T-cell (primary cell): Measurements from ENCODE around the gene TIMM8B. TPM values are rescaled to one million over a fixed set of nuclear protein-coding genes. Genes with fewer than 3 reads are reported as not detected.

Experiments
- ATAC-seq, 4 experiments: fragments of 200-7000 bp in 3 of 4; fragments of 150-1000 bp in 1 of 4; cut with Tn5 transposase; replicated peaks in 1 of 4; 1 replicate in 3 of 4; 2 replicates in 1 of 4; pipeline ENCODE4 v1.10.0; 2021; ENCODE audit warnings: moderate library complexity in 3 of 4, mild to moderate bottlenecking in 2 of 4, moderate number of reproducible peaks in 1 of 4
- CTCF ChIA-PET, 2 donors: fragments of 300-600 bp; sonication (Branson Sonifier 250); formaldehyde crosslinking; loops; one replicate each; lab custom pipeline; 2022; ENCODE audit warnings: antibody characterized with exemption in 2 of 2; lab: Charles Lee
- POLR2A ChIA-PET, 2 donors: fragments of 300-600 bp; sonication (Branson Sonifier 250); formaldehyde crosslinking; loops; one replicate each; lab custom pipeline; 2022; ENCODE audit warnings: antibody characterized with exemption in 2 of 2; lab: Charles Lee
- DNase-seq, 35 experiments: peaks; one replicate each; pipeline versions ENCODE4 v3.0.0 to v3.0.0-alpha.2; 2013 to 2023
- H3K27ac ChIP-seq: one replicate; pipeline ENCODE4 v1.5.1; 2013; ENCODE audit warnings: low read length
- H3K27me3 ChIP-seq, 2 experiments: replicated peaks in 1 of 2; 1 replicate in 1 of 2; 2 replicates in 1 of 2; pipeline versions ENCODE4 v1.6.1 to v1.7.0; 2013; ENCODE audit warnings: low read length in 1 of 2, mixed read lengths in 1 of 2; ENCODE audit not compliant: control insufficient read depth in 2 of 2, insufficient read depth in 2 of 2; ENCODE audit errors: extremely low read depth in 1 of 2
- H3K36me3 ChIP-seq, 2 donors: 1 replicate in 1 of 2; 2 replicates in 1 of 2; pipeline versions ENCODE4 v1.6.1 to v1.7.0; 2013; ENCODE audit warnings: low read length in 1 of 2; ENCODE audit not compliant: control insufficient read depth in 2 of 2, insufficient read depth in 1 of 2; ENCODE audit errors: extremely low read depth in 1 of 2
- H3K4me1 ChIP-seq, 2 experiments: 1 replicate in 1 of 2; 2 replicates in 1 of 2; pipeline versions ENCODE4 v1.6.1 to v1.7.0; 2013; ENCODE audit warnings: low read length in 2 of 2, mixed read lengths in 1 of 2; ENCODE audit not compliant: insufficient read depth in 2 of 2, control insufficient read depth in 1 of 2; ENCODE audit errors: extremely low read depth in 1 of 2
- H3K4me3 ChIP-seq, 2 donors: 1 replicate in 1 of 2; 2 replicates in 1 of 2; pipeline versions ENCODE4 v1.5.1 to v1.7.0; 2013; ENCODE audit warnings: mild to moderate bottlenecking in 2 of 2, low read length in 1 of 2, moderate library complexity in 1 of 2; ENCODE audit not compliant: control insufficient read depth in 1 of 2; ENCODE audit errors: extremely low read depth in 1 of 2
- H3K9me3 ChIP-seq: 2 replicates; pipeline ENCODE4 v1.7.0; 2013
- H3K27ac Mint-ChIP-seq, 2 donors: one replicate each; pipeline ENCODE4 v1.8.0; 2020 to 2021; ENCODE audit warnings: mild to moderate bottlenecking in 2 of 2, mixed read lengths in 2 of 2
- H3K27me3 Mint-ChIP-seq, 2 donors: one replicate each; pipeline ENCODE4 v1.8.0; 2021 to 2022; ENCODE audit warnings: mixed read lengths in 2 of 2
- H3K36me3 Mint-ChIP-seq: one replicate; pipeline ENCODE4 v1.8.0; 2021; ENCODE audit warnings: mixed read lengths
- H3K4me1 Mint-ChIP-seq, 3 donors: one replicate each; pipeline ENCODE4 v1.8.0; 2020 to 2022; ENCODE audit warnings: mixed read lengths in 3 of 3, mild to moderate bottlenecking in 1 of 3
- H3K4me3 Mint-ChIP-seq, 3 donors: one replicate each; pipeline ENCODE4 v1.8.0; 2020 to 2022; ENCODE audit warnings: mild to moderate bottlenecking in 3 of 3, mixed read lengths in 3 of 3, moderate library complexity in 3 of 3
- H3K9me3 Mint-ChIP-seq, 3 donors: one replicate each; pipeline ENCODE4 v1.8.0; 2020 to 2022; ENCODE audit warnings: mixed read lengths in 3 of 3
- WGBS: methylation state at CpG from one replicate; pipeline ENCODE4 v1.1.5; 2013; ENCODE audit warnings: missing lambda C conversion rate; ENCODE audit not compliant: insufficient coverage; 5-methylcytosine and 5-hydroxymethylcytosine counted together
- total RNA-seq, 35 experiments: library from RNA in 6 of 35; stranded (reverse) in 6 of 35; fragments of 120-200 nt in 1 of 35; gene quantifications; one replicate each; pipeline versions ENCODE4 v1.2.1 to v1.2.4 and lab custom pipeline; 2013 to 2026

TIMM8B gene
- total RNA-seq, 5 donors from 2014 or later (not counting 1 experiment from before 2014, with no cell fraction given): 13.8 to 23.7 (median 21.1) TPM

GRCh38 chr11:112123129-112123528, 36.6 kb upstream of the TIMM8B start:
- Histone ChIP-seq H3K27me3 (no peaks in the 10 kb centered on the region), H3K4me1 (no peaks in the 10 kb centered on the region), H3K36me3 (no peaks in the 10 kb centered on the region), H3K27ac (no peak overlapping the region), H3K9me3 (no peaks in the 10 kb centered on the region), H3K4me3 (no peak overlapping the region)
- Mint-ChIP-seq H3K36me3 (peaks cover 12% of the 10 kb centered on the region), H3K9me3 (no peaks in the 10 kb centered on the region), H3K27ac (no peak overlapping the region), H3K4me3 (no peak overlapping the region), H3K27me3 (no peaks in the 10 kb centered on the region), H3K4me1 (no peaks in the 10 kb centered on the region)
- ATAC-seq (no peak), DNase-seq (no peak)
- CTCF ChIA-PET: no interaction called here
- 83% methylated on average over 2 of the region's 4 CpGs for WGBS
- POLR2A ChIA-PET: no interaction called here

GRCh38 chr11:112121981-112122615, 35.5 kb upstream of the TIMM8B start:
- Mint-ChIP-seq H3K36me3 (peaks cover 13% of the 10 kb centered on the region), H3K4me3 (no peak overlapping the region), H3K4me1 (no peaks in the 10 kb centered on the region), H3K27ac (no peak overlapping the region), H3K27me3 (no peaks in the 10 kb centered on the region), H3K9me3 (no peaks in the 10 kb centered on the region)
- ATAC-seq (no peak), DNase-seq (no peak)
- no peaks in the 10 kb centered on the region for H3K9me3 ChIP-seq
- H3K4me1 ChIP-seq: no peaks in the 10 kb centered on the region
- H3K4me3 ChIP-seq: no peak overlapping the region
- no peak overlapping the region for H3K27ac ChIP-seq
- WGBS: 71% methylated on average over 1 of the region's 5 CpGs
- ChIA-PET CTCF (interaction anchor here in 1 of 2 donors (1.4 kb wide), 1 partner anchor 9 kb away, joined by 7 read pairs; no protein-coding TSS in a partner anchor), POLR2A (no interaction called here)
- no peaks in the 10 kb centered on the region for H3K36me3 ChIP-seq
- no peaks in the 10 kb centered on the region for H3K27me3 ChIP-seq

- no peak overlapping the region for H3K4me3 ChIP-seq
- Mint-ChIP-seq H3K36me3 (peaks cover 17% of the 10 kb centered on the region), H3K27me3 (peaks cover 0 to 2% of the 10 kb centered on the region in 2 donors), H3K4me1 (peaks cover 3 to 4% (median 4%) of the 10 kb centered on the region in 3 donors), H3K27ac (no peak overlapping the region), H3K4me3 (no peak overlapping the region), H3K9me3 (no peaks in the 10 kb centered on the region)
- H3K36me3 ChIP-seq: peaks cover 0 to 2% of the 10 kb centered on the region in 2 donors
- H3K4me1 ChIP-seq: no peaks in the 10 kb centered on the region
- POLR2A ChIA-PET: interaction anchor here in 1 of 2 donors (0.6 kb wide), 1 partner anchor 12 kb away, joined by 9 read pairs; no protein-coding TSS in a partner anchor
- CTCF ChIA-PET: interaction anchor here in 1 of 2 donors (0.7 kb wide), 1 partner anchor 78 kb away, joined by 3 read pairs; no protein-coding TSS in a partner anchor
- no peak overlapping the region for H3K27ac ChIP-seq
- H3K27me3 ChIP-seq: no peaks in the 10 kb centered on the region
- no peak for DNase-seq
- no CpG with 5 or more reads among the region's 2 CpGs for WGBS
- H3K9me3 ChIP-seq: no peaks in the 10 kb centered on the region
- ATAC-seq: no peak
Measured at GRCh38 chr11:112118176-112118575, 31.6 kb upstream of the TIMM8B start.

- CTCF ChIA-PET: interaction anchor here in 1 of 2 donors (1.1 kb wide), 1 partner anchor 186 kb away, joined by 3 read pairs; no protein-coding TSS in a partner anchor
- ATAC-seq: no peak
Measured at GRCh38 chr11:112115386-112115785, 28.8 kb upstream of the TIMM8B start.

GRCh38 chr11:112114460-112114859, 27.9 kb upstream of the TIMM8B start:
- 100% methylated on average over 1 of the region's 2 CpGs for WGBS

More at GRCh38 chr11:112115386-112115785, 28.8 kb upstream of the TIMM8B start:
- Mint-ChIP-seq H3K27me3 (peaks cover 0 to 2% of the 10 kb centered on the region in 2 donors), H3K9me3 (no peaks in the 10 kb centered on the region), H3K27ac (no peak overlapping the region), H3K4me1 (peaks cover 3 to 4% (median 4%) of the 10 kb centered on the region in 3 donors), H3K36me3 (peaks cover 14% of the 10 kb centered on the region), H3K4me3 (no peak overlapping the region)
- POLR2A ChIA-PET: no interaction called here
- no peak for DNase-seq
- Histone ChIP-seq H3K9me3 (no peaks in the 10 kb centered on the region), H3K36me3 (peaks cover 0 to 2% of the 10 kb centered on the region in 2 donors), H3K4me1 (no peaks in the 10 kb centered on the region), H3K4me3 (no peak overlapping the region), H3K27ac (no peak overlapping the region), H3K27me3 (no peaks in the 10 kb centered on the region)
- 100% methylated on average over 1 of the region's 5 CpGs for WGBS

GRCh38 chr11:112113539-112114457, 27.2 kb upstream of the TIMM8B start:
- POLR2A ChIA-PET: no interaction called here
- H3K4me1 Mint-ChIP-seq: peaks cover 3 to 4% (median 4%) of the 10 kb centered on the region in 3 donors
- H3K4me3 ChIP-seq: no peak overlapping the region
- CTCF ChIA-PET: interaction anchor here (0.5 to 1.3 kb wide), 26 partner anchors 8 to 1825 kb away, joined by 3 to 14 read pairs (median 4); partner anchors contain the start of gene ALG9 (in 1 of the 2)
- no peak overlapping the region for H3K27ac ChIP-seq
- no peaks in the 10 kb centered on the region for H3K9me3 Mint-ChIP-seq
- H3K9me3 ChIP-seq: no peaks in the 10 kb centered on the region
- DNase-seq: peak in 2 of 35 experiments; percentile 7 to 61
- H3K4me3 Mint-ChIP-seq: no peak overlapping the region
- 100% methylated on average over 3 of the region's 6 CpGs for WGBS
- H3K27ac Mint-ChIP-seq: no peak overlapping the region
- no peaks in the 10 kb centered on the region for H3K27me3 ChIP-seq
- no peaks in the 10 kb centered on the region for H3K4me1 ChIP-seq
- peaks cover 0 to 2% of the 10 kb centered on the region in 2 donors for H3K27me3 Mint-ChIP-seq
- ATAC-seq: peak in 3 of 4 experiments; percentile 49 to 57 (median 52)
- H3K36me3 Mint-ChIP-seq: peaks cover 9% of the 10 kb centered on the region
- peaks cover 0 to 2% of the 10 kb centered on the region in 2 donors for H3K36me3 ChIP-seq

More at GRCh38 chr11:112114460-112114859, 27.9 kb upstream of the TIMM8B start:
- DNase-seq: no peak
- Histone ChIP-seq H3K4me3 (no peak overlapping the region), H3K9me3 (no peaks in the 10 kb centered on the region), H3K36me3 (peaks cover 0 to 2% of the 10 kb centered on the region in 2 donors), H3K4me1 (no peaks in the 10 kb centered on the region), H3K27me3 (no peaks in the 10 kb centered on the region), H3K27ac (no peak overlapping the region)
- H3K4me3 Mint-ChIP-seq: no peak overlapping the region
- no peaks in the 10 kb centered on the region for H3K9me3 Mint-ChIP-seq
- peaks cover 12% of the 10 kb centered on the region for H3K36me3 Mint-ChIP-seq
- no peak overlapping the region for H3K27ac Mint-ChIP-seq
- CTCF ChIA-PET: interaction anchor here (0.5 to 1.2 kb wide), 6 partner anchors 13 to 1175 kb away, joined by 3 to 8 read pairs (median 4); no protein-coding TSS in a partner anchor
- no peak for ATAC-seq
- H3K4me1 Mint-ChIP-seq: peaks cover 3 to 4% (median 4%) of the 10 kb centered on the region in 3 donors
- POLR2A ChIA-PET: no interaction called here
- peaks cover 0 to 2% of the 10 kb centered on the region in 2 donors for H3K27me3 Mint-ChIP-seq
